ENCODE measurements around the gene SLC27A3.
"Not testable (repeated sequence)": the region's sequence is repeated elsewhere in the genome, so short reads cannot be mapped to it uniquely, and the experiment has no call there.

The SLC27A3 gene

DNA sequence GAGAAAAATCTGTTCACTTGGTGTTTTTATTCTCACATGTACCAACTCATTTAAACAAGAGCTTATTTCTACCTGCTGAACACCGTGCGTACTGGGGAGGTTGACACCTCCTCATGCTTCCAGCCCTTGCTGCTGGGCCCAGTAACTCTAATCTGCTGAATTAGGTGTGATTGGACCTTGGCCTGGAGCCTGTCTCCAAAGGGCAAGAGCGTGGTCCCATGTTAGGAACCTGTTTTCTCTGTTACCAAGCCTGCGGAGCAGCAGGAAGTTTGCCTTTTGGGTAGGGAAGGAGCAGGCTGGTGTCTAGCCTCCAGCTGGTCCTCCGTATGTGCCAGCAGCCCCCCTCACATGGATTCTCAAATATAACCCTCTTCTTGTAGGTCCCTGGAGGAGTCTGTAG lies 10.9 kb upstream of the SLC27A3 start:
- DNase-seq = no peak

DNA sequence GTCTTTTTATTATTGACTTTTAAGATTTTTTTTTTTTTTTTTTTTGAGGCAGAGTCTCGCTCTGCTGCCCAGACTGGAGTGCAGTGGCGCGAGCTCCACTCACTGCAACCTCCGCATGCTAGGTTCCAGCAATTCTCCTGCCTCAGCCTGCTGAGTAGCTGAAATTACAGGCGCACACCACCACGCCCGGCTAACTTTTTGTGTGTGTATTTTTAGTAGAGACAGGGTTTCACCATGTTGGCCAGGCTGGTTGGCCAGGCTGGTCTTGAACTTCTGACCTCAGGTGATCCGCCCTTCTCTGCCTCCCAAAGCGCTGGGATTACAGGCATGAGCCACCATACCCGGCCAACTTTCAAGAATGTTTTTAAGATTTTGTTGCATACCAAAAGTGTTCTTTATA lies 8.5 kb upstream of the SLC27A3 start:
- DNase-seq = not testable (repeated sequence)

DNA sequence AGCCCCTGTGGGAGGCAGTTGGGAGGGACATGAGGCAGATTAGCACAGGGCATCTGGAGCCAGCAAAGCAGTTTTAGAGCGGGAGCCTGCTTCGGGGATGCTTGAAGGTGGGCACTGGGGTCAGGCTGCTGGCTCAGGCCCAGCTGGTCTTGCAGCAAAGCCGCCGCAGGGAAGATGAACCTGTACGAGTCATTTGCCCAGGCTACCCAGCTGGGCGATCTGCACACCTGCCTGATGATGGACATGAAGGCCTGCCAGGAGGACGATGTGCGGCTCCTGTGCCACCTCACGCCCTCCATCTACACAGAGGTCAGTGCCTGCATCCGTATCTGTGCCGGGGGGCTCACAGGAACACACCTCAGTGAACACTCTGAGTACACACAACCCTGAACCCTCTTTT lies 7.7 kb upstream of the SLC27A3 start:
- no peak for DNase-seq

DNA sequence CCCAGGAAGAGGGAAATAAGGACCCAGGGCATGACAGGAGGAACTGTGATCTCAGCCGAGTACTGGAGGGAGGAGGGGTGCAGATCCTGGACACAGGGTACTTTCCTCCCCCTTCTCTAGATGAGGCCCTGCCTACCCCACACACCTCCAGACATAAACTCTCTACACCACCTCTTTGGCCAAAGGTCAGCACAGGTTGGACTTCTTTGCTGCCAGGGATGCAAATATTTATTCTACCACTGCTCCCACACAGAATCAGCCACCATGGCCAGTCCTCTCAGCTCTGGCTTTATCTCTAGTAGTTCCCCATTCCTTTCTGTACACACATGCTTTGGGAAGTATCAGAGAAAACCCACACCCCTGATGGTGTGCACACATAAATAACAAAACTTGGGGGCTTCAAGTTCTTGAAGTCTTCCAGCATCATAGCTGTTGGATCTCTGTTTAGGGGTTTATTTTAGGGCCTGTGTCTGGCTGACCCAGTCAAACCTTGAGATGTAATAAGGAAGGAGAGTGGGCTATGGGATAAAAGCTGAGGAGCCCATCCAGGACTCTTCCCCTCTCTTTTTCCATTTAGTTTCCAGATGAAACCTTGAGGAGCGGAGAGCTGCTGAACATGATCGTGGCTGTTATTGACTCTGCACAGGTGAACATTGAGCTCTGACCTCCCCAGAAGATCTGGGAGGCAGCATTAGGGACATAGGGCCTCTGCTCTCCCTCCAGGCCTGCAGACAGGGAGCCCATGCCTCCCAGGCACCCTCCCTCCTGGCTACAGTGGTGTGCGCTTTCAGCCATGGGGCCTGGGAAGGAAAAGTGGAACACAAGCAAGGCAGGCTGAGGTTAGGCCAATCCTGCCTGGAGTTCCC lies 6.7 kb upstream of the SLC27A3 start:
- DNase-seq = no peak

DNA sequence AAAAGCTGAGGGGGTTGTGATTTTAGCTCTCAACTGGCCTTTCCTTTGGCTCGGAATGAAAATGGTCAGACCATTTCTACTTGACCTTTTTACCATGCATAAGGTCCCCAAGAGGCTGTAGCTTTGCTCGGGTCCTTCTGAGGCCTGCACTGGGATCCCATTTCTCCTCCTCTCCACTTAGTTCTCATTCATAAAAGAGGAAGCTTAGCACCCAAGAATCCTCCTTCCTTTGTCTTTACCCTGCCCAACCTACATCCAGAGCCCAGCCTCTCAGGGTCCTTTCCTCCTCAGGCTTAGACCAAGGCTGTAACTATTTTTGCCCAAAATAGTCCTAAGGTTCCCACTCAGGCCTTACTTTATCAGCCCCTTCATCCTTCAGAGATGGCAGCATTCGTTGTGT lies 6.0 kb upstream of the SLC27A3 start:
- DNase-seq = no peak

DNA sequence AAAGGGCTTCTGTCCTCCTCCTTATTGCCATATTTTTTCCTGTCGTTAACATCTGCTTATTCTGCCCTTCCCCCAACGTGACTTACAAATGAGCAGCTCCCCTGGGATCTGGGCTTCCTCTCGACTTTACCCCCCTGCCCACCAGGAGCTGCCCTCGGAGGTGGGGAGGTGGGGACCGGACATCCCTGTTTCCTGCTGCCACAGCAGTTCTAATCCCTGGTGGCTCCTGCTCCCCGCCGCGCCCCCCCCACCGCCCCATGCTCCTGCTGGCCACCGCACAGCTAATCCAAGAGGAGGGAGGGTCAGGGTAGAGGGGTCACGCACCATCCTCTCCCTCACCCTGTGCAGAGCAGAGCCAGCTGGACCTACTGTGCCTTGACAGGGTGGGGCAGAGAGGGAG lies 4.4 kb upstream of the SLC27A3 start:
- no peak for DNase-seq

DNA sequence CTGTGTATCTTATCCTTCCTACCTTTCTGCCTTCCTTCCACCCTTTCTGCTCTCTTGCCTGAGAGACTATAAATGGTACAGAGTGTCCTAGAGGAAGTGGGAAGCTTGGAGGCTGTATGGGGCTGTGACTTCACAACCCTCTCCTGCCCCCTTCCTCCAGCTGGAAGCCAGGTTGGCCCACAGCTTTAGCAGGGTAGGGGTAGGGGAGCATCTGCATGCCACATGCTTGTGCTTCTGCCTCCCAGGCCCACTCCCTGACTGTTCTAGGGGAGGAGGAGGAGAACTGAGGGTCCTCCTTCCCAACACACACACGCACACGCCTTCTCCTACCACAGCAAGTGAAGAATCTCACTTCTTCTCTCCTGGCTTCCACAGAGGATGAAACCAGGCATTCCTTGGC lies 3.9 kb upstream of the SLC27A3 start:
- DNase-seq = no peak

DNA sequence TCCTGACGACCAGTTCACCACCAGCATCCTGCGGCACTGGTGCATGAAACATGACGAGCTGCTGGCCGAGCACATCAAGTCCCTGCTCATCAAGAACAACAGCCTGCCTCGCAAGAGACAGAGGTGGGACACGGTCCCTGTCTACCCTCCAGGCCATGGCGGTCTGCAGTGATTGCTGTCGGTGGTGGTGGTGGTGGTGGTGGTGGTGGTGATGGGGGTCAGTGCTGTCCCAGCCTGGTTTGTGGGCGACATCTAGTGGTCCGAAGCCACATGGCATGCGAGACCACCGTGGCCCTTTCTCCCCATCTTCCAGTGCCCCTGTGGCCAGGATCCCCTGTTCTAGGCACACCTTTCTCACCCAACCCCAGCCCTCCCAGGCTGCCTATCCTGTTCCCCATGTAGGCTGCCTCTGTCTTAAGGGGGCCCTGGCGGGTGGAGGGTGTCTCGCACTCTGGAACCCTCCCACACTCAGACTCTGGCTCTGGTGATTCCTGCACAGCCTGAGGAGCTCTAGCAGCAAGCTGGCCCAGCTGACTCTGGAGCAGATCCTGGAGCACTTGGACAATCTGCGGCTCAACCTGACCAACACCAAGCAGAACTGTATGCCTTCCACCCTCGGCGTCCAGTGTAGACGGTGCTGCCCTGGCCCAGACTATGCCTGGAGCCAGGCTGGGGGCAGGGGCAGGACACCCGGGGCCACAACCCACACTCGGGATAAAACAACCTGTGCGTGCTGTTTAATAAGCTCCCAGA lies 3.2 kb upstream of the SLC27A3 start:
- no peak for DNase-seq

DNA sequence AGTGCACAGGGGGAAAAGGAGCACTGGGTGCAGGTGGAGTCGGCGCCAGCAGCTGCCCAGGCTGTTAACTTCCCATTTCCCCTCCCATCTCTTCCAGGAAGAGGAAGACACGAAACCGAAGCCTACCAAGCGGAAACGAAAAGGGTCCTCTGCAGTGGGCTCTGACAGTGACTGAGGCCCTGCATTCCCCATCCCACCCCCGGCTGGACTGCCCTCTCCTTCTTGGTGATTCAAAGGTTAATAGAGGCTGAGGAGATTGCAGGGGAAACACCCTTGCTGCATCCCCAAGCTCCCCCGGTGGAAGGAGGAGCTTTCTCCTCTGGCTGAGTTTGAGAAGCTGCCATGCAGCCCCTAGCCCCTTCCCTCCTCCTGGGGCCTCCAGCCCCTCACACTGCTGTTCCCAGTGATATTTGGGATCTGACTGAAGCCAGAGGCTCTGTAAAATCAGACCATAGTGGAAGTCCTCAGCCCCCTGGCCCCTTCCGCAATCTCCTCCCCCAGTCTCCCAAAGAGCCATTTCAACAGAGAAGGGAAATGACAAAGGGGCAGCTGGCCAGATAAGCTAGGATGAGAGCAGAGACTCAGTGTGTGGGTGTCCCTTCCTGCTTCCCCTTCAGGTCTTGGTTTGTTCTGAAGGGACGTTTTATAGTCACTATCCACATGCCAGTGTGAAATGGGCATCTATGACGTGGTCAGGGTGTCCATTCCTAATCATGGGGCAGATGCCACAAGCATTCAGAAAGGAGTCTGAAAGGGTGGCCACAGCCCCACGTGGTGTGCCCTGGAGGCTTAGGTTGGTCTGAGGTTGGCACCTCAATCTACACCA lies 1.9 kb upstream of the SLC27A3 start:
- no peak for DNase-seq

DNA sequence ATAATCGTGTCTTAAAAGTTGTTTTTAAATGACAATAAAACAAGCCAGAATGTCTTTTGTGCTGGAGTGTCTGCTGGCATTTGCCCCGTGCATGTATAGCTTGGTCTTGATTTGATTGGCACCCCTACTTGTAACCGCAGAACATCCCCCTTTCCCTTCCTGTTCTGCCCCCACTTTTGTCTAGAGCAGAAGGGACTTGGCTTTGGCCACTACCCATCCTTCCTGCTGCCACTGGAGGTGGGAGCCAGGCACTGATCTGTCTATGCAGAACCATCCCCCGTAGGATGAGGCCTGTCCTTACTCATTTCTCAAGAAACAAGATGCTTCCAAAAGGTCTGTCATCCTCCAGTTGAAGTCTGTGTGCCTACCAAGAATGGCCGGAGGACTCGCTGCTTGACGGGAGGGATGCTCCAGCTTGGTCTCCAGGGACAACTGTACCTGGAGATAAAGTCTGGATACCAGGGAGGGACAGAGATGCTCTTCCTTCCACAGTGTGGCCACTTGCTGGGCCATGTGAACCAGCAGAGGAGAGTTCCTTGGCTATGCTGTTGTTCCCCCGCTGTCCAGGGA lies 1.1 kb upstream of the SLC27A3 start:
- no peak for DNase-seq

DNA sequence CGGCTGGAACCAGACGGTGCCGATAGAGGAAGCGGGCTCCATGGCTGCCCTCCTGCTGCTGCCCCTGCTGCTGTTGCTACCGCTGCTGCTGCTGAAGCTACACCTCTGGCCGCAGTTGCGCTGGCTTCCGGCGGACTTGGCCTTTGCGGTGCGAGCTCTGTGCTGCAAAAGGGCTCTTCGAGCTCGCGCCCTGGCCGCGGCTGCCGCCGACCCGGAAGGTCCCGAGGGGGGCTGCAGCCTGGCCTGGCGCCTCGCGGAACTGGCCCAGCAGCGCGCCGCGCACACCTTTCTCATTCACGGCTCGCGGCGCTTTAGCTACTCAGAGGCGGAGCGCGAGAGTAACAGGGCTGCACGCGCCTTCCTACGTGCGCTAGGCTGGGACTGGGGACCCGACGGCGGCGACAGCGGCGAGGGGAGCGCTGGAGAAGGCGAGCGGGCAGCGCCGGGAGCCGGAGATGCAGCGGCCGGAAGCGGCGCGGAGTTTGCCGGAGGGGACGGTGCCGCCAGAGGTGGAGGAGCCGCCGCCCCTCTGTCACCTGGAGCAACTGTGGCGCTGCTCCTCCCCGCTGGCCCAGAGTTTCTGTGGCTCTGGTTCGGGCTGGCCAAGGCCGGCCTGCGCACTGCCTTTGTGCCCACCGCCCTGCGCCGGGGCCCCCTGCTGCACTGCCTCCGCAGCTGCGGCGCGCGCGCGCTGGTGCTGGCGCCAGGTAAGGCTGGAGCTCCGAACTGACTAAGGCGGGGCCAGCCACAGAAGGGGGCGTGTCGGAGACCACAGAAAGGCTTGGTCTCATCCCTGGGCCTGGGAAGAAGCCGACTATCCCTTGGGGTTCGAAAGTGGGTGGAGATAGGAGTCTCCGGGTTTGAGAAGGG lies 486 bp downstream of the SLC27A3 start:
- DNase-seq = peak; percentile 87

DNA sequence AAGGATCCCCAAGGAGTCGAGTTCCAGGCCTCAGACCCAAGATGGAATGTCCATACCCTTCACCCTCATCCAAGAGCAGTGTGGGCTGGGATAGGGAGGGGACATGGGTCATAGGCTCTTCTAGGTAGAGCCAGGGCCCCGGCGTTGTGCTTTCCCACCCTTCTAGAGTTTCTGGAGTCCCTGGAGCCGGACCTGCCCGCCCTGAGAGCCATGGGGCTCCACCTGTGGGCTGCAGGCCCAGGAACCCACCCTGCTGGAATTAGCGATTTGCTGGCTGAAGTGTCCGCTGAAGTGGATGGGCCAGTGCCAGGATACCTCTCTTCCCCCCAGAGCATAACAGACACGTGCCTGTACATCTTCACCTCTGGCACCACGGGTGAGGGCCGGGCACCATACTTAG lies 1.1 kb downstream of the SLC27A3 start:
- DNase-seq = no peak

DNA sequence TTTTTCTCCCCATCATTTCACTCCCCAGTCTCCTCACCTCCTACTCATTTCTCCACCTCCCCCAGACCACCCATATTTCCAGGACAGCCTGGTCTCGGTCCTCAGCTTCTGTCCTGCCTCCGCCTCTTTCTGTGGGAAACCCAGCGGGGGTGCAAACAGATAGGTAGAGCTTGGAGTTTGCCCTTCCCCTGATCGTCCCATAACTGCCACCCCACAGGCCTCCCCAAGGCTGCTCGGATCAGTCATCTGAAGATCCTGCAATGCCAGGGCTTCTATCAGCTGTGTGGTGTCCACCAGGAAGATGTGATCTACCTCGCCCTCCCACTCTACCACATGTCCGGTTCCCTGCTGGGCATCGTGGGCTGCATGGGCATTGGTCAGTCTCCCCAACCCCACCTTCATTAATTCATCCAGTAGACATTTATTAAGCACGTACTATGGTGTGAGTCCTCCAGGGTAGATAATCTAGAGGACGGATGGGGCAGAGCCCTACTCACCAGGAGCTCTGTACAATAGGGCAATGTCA lies 1.7 kb downstream of the SLC27A3 start:
- no peak for DNase-seq

DNA sequence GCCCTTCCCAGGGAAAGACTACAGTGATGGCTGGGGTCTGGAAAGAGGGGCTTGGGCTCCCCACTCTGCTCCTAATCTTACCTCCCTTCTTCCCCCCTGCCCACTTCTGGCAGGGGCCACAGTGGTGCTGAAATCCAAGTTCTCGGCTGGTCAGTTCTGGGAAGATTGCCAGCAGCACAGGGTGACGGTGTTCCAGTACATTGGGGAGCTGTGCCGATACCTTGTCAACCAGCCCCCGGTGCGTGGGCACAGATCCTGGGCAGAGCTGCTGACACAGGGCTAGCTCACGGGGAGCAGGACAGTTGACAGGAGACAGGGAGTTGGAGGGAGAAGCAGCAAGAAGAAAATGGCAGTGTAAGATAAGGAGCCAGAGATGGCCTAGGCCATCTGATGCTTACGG lies 2.4 kb downstream of the SLC27A3 start:
- no peak for DNase-seq

DNA sequence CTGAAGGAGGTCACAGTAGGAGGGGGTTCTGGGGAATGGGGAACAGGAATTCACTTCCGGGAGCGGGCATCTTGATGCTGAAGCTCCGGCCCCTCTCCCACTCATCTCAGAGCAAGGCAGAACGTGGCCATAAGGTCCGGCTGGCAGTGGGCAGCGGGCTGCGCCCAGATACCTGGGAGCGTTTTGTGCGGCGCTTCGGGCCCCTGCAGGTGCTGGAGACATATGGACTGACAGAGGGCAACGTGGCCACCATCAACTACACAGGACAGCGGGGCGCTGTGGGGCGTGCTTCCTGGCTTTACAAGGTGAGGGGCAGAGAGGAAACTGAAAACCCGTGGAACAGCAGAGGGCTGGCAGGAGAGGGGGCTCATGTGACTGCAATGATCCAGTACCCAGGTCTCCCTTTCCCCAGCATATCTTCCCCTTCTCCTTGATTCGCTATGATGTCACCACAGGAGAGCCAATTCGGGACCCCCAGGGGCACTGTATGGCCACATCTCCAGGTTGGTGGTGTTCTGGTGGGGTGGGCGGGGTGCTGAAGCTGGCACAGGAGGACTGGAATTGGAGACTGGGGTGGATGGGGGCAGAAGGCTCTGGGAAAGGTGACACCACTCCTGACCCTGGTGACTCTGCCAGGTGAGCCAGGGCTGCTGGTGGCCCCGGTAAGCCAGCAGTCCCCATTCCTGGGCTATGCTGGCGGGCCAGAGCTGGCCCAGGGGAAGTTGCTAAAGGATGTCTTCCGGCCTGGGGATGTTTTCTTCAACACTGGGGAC lies 3.0 kb downstream of the SLC27A3 start:
- no peak for DNase-seq

DNA sequence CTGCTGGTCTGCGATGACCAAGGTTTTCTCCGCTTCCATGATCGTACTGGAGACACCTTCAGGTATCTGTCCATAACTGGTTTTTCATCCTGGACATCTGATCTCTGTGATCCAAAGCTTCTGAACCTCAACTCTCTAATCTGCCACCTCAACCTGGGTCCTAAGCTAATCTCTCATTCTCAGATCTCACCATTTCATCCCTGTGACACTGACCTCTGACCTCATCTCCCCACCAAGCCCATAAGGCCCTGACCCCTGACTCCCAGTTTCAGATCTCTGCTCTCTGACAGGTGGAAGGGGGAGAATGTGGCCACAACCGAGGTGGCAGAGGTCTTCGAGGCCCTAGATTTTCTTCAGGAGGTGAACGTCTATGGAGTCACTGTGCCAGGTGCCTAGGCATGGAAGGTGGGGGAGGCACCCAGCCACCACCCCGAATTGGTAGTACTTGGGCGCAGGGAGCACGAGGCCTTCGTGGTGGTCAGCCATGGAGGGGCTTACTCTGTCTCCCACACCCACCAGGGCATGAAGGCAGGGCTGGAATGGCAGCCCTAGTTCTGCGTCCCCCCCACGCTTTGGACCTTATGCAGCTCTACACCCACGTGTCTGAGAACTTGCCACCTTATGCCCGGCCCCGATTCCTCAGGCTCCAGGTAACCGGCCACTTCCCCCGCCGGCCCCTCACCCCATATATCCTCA lies 3.8 kb downstream of the SLC27A3 start:
- no peak for DNase-seq

DNA sequence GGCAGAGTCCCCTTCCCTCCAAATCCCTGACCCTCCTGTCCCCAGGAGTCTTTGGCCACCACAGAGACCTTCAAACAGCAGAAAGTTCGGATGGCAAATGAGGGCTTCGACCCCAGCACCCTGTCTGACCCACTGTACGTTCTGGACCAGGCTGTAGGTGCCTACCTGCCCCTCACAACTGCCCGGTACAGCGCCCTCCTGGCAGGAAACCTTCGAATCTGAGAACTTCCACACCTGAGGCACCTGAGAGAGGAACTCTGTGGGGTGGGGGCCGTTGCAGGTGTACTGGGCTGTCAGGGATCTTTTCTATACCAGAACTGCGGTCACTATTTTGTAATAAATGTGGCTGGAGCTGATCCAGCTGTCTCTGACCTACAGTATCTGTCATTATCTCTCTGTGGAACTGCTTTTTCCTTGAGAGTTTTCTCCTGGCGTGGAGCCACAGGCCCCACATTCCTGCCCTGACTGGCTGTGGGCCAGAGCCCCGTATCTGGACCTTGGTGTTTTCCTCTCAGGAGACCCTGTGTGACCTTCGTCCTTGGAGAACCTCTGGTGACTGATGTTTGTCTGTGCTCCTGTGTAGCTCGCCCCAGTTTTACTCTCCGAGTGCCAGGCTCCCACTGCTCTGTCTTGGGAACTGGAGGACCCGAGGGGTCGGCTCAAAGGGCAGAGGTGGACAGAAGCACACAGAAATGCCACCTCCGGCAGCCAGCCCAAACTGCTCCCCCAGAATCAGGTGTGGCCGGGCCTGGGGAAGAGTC lies 4.8 kb downstream of the SLC27A3 start:
- no peak for DNase-seq

DNA sequence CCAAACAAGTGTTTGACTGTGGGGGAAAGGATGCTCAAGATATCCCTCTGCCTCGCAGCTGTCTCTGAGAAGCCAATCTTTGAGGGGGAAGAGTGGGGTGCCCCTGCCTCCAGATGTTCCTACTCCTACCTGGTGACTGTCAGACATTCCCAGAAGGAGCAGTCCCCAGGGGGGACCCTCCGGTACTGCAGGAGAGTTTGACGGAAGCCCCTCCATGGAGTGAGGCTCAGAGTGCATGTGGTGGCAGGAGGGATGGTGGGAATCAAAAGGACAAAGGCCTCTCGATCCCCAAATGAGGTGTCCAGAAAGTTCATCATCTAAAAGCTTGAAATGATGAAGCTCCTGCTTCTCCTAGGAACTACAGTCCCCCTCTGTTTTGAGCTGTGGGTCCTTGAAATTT lies 5.3 kb downstream of the SLC27A3 start:
- DNase-seq = no peak

DNA sequence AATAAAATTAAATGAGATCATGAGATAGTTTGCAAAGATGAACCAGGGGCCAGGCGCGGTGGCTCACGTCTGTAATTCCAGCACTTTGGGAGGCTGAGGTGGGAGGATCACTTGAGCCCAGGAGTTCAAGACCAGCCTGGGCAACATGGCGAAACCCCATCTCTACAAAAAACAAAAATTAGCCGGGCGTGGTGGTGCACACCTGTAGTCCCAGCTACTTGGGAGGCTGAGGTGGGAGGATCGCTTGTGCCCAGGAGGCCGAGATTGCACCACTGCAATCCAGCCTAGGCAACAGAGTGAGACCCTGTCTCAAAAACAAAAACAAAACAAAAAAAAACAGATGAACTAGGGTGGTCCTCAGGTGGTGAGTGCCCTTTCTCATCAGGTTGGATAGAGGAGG lies 7.4 kb downstream of the SLC27A3 start:
- not testable (repeated sequence) for DNase-seq

All from NCI-H1092 treated with DMSO at 0.1 percent for 48 hours (cell line).